ENCODE results near the gene MORC4.

The MORC4 gene

DNA sequence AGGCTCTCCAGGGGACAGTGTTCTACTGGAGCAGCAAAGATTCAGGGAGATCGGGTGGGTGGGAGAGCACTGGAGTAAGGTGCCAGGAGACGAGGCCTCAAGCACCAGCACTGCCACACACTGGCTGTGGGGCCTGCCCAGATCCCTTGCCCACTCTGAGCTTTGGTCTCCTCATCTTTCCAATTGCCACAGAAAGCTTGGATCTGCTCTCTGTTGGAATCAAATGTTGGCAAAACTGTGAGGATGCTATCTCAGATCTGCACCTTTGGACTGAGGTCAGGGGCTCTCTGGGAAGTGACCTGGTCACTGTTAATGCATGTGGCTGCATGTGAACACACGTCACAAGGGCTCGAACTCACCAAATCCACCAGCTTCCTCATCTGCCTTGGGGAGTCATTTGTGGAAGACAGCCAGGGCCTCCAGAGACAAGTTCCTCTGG is 98.2 kb downstream of the MORC4 start:
- H3K9ac ChIP-seq (ENCODE audit: low read length): no peak overlapping the region
- H2AFZ ChIP-seq (ENCODE audit: low read depth, low read length): no peak overlapping the region
- H3K27ac ChIP-seq (ENCODE audit: low read length): no peak overlapping the region
- no peaks in the 10 kb centered on the region for H3K27me3 ChIP-seq (ENCODE audit: low read depth, low read length)
- no peaks in the 10 kb centered on the region for H3K36me3 ChIP-seq (replicated peaks; ENCODE audit: low read depth, low read length)
- H3K4me1 ChIP-seq (ENCODE audit: low read length): no peaks in the 10 kb centered on the region
- no peaks in the 10 kb centered on the region for H3K79me2 ChIP-seq (ENCODE audit: low read length)
- H4K20me1 ChIP-seq (ENCODE audit: insufficient read depth, low read length): no peaks in the 10 kb centered on the region
- H3K4me2 ChIP-seq (ENCODE audit: low read length): no peak overlapping the region
- TF ChIP-seq EZH2phosphoT487 (IDR thresholded peaks at IDR 0.05; ENCODE audit: low read depth): no peak
- no peaks in the 10 kb centered on the region for H3K9me3 ChIP-seq (ENCODE audit: insufficient read depth, low read length)
- no peak overlapping the region for H3K4me3 ChIP-seq (ENCODE audit: low read length)

DNA sequence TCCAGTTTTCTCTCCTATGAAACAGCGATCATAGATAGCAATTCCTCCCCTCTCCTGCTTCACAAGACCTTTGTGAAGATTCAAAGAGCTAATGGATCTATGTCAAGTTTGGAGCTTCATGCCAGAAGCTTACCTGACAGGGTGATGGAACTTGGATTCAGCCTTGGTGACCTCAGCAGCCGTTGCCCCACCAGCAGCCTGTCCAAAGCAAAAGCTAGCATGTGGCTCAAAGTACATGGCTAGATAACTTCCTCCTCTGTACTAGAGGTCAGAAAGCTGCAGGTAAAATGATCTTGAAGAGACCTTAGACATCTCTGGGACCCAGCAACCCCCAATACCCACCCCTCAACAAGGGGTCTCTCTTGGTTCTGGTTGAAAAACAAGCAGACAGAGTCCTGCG is 98.7 kb downstream of the MORC4 start:
- no peak overlapping the region for H3K9ac ChIP-seq (ENCODE audit: low read length)
- no peak overlapping the region for H2AFZ ChIP-seq (ENCODE audit: low read depth, low read length)
- H4K20me1 ChIP-seq (ENCODE audit: insufficient read depth, low read length): no peaks in the 10 kb centered on the region
- no peak overlapping the region for H3K27ac ChIP-seq (ENCODE audit: low read length)
- no peak overlapping the region for H3K4me3 ChIP-seq (ENCODE audit: low read length)
- H3K79me2 ChIP-seq (ENCODE audit: low read length): no peaks in the 10 kb centered on the region
- H3K4me2 ChIP-seq (ENCODE audit: low read length): no peak overlapping the region
- no peaks in the 10 kb centered on the region for H3K4me1 ChIP-seq (ENCODE audit: low read length)
- no peak for TF ChIP-seq EZH2phosphoT487 (IDR thresholded peaks at IDR 0.05; ENCODE audit: low read depth)
- TF ChIP-seq, protein P1, sequence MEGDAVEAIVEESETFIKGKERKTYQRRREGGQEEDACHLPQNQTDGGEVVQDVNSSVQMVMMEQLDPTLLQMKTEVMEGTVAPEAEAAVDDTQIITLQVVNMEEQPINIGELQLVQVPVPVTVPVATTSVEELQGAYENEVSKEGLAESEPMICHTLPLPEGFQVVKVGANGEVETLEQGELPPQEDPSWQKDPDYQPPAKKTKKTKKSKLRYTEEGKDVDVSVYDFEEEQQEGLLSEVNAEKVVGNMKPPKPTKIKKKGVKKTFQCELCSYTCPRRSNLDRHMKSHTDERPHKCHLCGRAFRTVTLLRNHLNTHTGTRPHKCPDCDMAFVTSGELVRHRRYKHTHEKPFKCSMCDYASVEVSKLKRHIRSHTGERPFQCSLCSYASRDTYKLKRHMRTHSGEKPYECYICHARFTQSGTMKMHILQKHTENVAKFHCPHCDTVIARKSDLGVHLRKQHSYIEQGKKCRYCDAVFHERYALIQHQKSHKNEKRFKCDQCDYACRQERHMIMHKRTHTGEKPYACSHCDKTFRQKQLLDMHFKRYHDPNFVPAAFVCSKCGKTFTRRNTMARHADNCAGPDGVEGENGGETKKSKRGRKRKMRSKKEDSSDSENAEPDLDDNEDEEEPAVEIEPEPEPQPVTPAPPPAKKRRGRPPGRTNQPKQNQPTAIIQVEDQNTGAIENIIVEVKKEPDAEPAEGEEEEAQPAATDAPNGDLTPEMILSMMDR (IDR thresholded peaks at IDR 0.05; ENCODE audit: low read depth, low read length): no peak
- no peaks in the 10 kb centered on the region for H3K27me3 ChIP-seq (ENCODE audit: low read depth, low read length)
- H3K36me3 ChIP-seq (replicated peaks; ENCODE audit: low read depth, low read length): no peaks in the 10 kb centered on the region
- no peaks in the 10 kb centered on the region for H3K9me3 ChIP-seq (ENCODE audit: insufficient read depth, low read length)

DNA sequence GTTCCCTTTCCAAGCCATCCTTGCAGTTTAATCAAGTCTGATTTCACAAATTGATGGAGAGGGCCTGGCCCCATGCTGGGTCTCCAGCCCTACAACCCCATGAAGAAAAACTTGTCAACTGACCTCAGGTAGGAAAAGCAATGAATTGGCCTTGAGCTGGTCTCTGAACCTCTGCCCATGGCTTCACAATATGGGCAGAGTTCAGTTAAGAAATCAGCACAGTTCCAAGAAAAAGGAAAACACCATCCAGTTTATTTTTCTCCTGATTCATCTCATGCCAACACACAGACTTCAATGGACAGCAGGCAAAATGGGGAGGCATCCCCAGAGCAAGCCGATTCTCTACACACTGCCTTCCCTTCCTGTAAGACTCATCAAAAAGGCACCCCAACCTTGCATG is 100.2 kb downstream of the MORC4 start:
- no peak overlapping the region for H3K27ac ChIP-seq (ENCODE audit: low read length)
- no peaks in the 10 kb centered on the region for H3K4me1 ChIP-seq (ENCODE audit: low read length)
- no peak overlapping the region for H2AFZ ChIP-seq (ENCODE audit: low read depth, low read length)
- H3K4me2 ChIP-seq (ENCODE audit: low read length): no peak overlapping the region
- H3K36me3 ChIP-seq (replicated peaks; ENCODE audit: low read depth, low read length): no peaks in the 10 kb centered on the region
- H4K20me1 ChIP-seq (ENCODE audit: insufficient read depth, low read length): no peaks in the 10 kb centered on the region
- no peaks in the 10 kb centered on the region for H3K79me2 ChIP-seq (ENCODE audit: low read length)
- no peak overlapping the region for H3K4me3 ChIP-seq (ENCODE audit: low read length)
- no peaks in the 10 kb centered on the region for H3K9me3 ChIP-seq (ENCODE audit: insufficient read depth, low read length)
- no peaks in the 10 kb centered on the region for H3K27me3 ChIP-seq (ENCODE audit: low read depth, low read length)
- no peak overlapping the region for H3K9ac ChIP-seq (ENCODE audit: low read length)
- TF ChIP-seq, protein P1 (IDR thresholded peaks at IDR 0.05; ENCODE audit: low read depth, low read length): no peak
- TF ChIP-seq EZH2phosphoT487 (IDR thresholded peaks at IDR 0.05; ENCODE audit: low read depth): no peak

DNA sequence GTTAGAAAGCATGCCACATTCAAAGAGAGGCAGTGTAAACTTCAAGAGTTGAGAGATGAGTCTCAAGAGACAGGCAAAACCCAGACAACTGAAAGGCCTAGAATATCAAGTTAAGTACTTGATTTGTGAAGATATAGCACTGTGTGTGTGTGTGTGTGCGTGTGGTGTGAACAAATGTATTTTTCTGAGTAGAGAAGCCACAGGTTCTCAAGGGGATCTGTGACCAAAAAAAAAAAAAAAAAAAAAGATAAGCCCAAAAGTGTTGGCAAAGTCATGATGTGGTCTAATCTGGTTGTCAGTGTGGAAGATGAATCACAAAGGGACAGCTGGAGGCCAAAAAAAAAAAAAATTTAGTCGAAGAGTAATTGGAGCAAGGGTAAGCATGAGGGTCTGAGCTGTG is 100.7 kb downstream of the MORC4 start:
- TF ChIP-seq, protein P1 (IDR thresholded peaks at IDR 0.05; ENCODE audit: low read depth, low read length): no peak
- TF ChIP-seq EZH2phosphoT487 (IDR thresholded peaks at IDR 0.05; ENCODE audit: low read depth): no peak
- Histone ChIP-seq H3K27ac (ENCODE audit: low read length) (no peak overlapping the region), H3K79me2 (ENCODE audit: low read length) (no peaks in the 10 kb centered on the region), H3K9me3 (ENCODE audit: insufficient read depth, low read length) (no peaks in the 10 kb centered on the region), H3K4me2 (ENCODE audit: low read length) (no peak overlapping the region), H2AFZ (ENCODE audit: low read depth, low read length) (no peak overlapping the region), H3K9ac (ENCODE audit: low read length) (no peak overlapping the region), H3K4me3 (ENCODE audit: low read length) (no peak overlapping the region), H3K27me3 (ENCODE audit: low read depth, low read length) (no peaks in the 10 kb centered on the region), H3K36me3 (replicated peaks; ENCODE audit: low read depth, low read length) (no peaks in the 10 kb centered on the region), H3K4me1 (ENCODE audit: low read length) (no peaks in the 10 kb centered on the region), H4K20me1 (ENCODE audit: insufficient read depth, low read length) (no peaks in the 10 kb centered on the region)

DNA sequence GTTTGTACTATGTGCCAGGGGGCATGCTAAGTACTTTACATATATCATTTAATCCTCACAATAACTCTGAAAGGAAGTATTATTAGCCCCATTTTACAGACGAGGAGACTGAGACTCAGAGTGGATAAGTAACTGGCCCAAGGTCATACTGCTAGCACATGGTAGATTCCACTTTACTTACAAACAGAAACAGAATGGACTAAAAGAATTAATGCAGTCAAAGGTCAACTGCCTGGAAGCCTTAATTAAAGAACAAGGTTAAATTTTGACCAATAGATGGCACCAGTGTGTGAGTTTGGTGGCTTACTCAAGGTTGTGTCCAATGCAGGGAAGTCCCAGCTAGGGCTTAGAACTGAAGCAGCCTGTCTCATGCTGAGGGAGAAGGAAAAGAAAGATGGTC is 101.5 kb downstream of the MORC4 start:
- no peaks in the 10 kb centered on the region for H3K36me3 ChIP-seq (replicated peaks; ENCODE audit: low read depth, low read length)
- no peak overlapping the region for H3K9ac ChIP-seq (ENCODE audit: low read length)
- TF ChIP-seq EZH2phosphoT487 (IDR thresholded peaks at IDR 0.05; ENCODE audit: low read depth): no peak
- TF ChIP-seq, protein P1 (IDR thresholded peaks at IDR 0.05; ENCODE audit: low read depth, low read length): peak; percentile 50
- no peak overlapping the region for H3K27ac ChIP-seq (ENCODE audit: low read length)
- H3K4me3 ChIP-seq (ENCODE audit: low read length): no peak overlapping the region
- H3K79me2 ChIP-seq (ENCODE audit: low read length): no peaks in the 10 kb centered on the region
- no peaks in the 10 kb centered on the region for H3K9me3 ChIP-seq (ENCODE audit: insufficient read depth, low read length)
- no peaks in the 10 kb centered on the region for H3K4me1 ChIP-seq (ENCODE audit: low read length)
- no peaks in the 10 kb centered on the region for H4K20me1 ChIP-seq (ENCODE audit: insufficient read depth, low read length)
- H3K27me3 ChIP-seq (ENCODE audit: low read depth, low read length): no peaks in the 10 kb centered on the region
- H2AFZ ChIP-seq (ENCODE audit: low read depth, low read length): no peak overlapping the region
- H3K4me2 ChIP-seq (ENCODE audit: low read length): no peak overlapping the region

All from OCI-LY3 (cell line).